Kidney glomerular epithelial cell (primary cell): Measurements from ENCODE around the gene HSPA4L.

ENCODE experiments used
- DNase-seq: peaks from one replicate; lab custom pipeline; 2025; lab: John Stamatoyannopoulos, UW

HSPA4L gene

DNA sequence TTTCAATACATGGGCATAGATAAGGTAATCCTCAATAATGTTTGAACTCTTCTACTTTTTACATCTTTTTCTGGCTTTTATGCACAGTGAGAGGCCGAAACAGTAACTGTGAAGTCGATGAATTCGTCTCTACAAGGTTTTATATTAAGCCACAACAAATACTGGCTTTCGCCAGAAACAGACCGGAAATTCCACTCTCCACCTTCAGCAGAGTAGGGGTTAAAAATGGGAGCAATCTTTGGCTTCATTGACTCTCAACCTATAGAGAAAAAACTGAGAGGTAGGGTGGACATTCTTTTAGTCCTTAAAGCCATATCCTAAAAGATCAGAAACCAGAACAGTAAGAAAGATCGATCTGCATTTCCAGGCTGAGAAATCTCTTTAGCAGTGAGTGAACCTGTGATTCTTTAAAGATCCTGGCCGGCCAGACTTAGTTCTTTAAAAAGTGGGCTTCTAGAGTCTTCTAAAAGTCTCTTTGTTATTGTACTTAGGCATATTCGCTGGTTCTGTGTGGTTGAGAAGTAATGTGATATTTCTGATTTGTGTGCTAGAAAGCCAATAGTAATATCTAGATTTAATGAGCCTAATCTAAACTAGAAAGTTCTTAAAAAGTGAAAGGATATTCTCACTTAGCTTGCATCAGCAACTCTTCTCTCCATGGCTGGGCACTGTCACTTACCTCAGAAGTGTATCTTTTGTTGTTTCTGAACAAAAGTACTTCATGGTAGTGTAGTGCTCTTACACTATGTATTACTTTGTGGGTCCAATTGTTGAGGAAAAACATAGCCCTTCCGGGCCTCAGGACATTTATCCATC, 2.0 kb downstream of the HSPA4L start:
- DNase-seq: no peak

GRCh38 chr4:127788517-127788916, 6.4 kb downstream of the HSPA4L start:
- DNase-seq: no peak

- no peak for DNase-seq
Measured at GRCh38 chr4:127791391-127791790, 9.3 kb downstream of the HSPA4L start.

DNA sequence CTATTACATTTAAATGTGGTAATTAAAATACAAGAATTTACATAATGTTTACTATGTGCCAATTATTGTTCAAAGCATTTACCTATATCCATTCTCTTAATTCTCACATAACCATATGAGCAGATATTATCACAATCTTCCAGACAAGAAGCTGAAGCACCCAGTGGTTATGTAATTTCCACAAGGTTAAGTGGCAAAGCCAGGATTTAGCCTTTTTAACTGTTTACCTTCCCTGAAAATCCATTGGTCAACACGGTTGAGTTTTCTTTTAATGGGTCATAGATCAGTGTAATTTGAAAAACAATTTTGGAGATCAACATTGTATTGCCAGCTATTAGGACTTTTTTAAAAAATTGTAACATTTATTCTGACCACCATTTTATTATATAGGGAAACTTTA, 11.4 kb downstream of the HSPA4L start:
- no peak for DNase-seq

DNA sequence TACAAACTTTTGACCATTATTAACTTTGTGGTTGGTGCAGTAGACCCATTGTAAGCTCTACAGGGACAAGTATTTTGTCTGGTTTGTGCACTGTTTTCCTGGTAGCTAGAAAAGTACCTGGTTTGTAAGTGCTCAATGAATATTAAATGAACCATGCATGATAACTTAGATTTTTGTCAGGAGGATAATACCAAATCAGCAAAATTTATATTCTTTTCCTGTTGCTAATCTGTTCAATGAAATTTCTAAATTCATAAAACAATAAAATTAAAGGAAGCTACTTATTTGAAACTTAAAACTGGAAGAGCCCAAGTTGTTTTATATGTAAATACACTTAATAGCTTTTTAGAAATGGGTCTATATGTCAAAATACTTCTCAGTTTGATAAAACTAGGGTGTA, 17.6 kb downstream of the HSPA4L start:
- DNase-seq: no peak

- DNase-seq: no peak
Measured at GRCh38 chr4:127809173-127809800, 27.2 kb downstream of the HSPA4L start.

- no peak for DNase-seq
Measured at GRCh38 chr4:127810551-127810950, 28.4 kb downstream of the HSPA4L start.

DNA sequence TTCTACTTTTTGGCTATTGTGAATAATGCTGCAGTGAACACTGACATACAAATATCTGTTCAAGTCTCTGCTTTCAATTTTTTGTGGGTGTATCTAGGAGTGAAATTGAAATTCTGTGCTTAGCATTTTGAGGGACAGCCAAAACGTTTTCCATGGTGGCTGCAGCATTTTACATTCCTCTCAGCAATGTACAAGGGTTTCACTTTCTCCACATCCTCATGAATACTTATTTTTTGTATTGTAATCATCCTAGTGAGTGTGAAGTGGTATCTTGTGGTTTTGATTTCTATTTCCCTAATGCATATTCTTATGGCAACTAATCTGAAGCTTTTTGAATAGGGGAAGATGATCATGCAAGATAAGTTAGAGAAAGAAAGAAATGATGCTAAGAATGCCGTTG, 40.3 kb downstream of the HSPA4L start:
- DNase-seq: no peak

- DNase-seq: no peak
Measured at GRCh38 chr4:127828121-127828520, 46.0 kb downstream of the HSPA4L start.

DNA sequence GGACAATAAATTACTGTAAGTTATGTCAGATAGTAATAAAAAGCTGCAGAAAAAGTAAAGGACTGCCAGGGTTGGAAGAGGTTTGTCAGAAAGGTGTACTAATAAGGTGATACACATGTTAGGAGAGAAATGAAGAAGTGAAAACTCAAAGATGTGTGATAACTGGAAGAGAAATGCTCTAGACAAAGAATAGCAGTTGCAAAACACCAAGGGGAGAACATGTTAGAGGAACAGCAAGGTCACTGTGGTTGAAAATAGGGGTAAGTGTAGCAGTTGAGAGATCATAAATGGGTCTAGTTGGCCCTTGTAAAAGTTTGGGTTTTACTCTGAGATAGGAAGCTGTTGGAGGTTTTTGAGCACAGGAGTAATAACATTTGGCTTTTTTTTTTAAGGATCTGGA, 46.9 kb downstream of the HSPA4L start:
- DNase-seq: no peak

- no peak for DNase-seq
Measured at GRCh38 chr4:127832585-127832984, 50.5 kb downstream of the HSPA4L start.

DNA sequence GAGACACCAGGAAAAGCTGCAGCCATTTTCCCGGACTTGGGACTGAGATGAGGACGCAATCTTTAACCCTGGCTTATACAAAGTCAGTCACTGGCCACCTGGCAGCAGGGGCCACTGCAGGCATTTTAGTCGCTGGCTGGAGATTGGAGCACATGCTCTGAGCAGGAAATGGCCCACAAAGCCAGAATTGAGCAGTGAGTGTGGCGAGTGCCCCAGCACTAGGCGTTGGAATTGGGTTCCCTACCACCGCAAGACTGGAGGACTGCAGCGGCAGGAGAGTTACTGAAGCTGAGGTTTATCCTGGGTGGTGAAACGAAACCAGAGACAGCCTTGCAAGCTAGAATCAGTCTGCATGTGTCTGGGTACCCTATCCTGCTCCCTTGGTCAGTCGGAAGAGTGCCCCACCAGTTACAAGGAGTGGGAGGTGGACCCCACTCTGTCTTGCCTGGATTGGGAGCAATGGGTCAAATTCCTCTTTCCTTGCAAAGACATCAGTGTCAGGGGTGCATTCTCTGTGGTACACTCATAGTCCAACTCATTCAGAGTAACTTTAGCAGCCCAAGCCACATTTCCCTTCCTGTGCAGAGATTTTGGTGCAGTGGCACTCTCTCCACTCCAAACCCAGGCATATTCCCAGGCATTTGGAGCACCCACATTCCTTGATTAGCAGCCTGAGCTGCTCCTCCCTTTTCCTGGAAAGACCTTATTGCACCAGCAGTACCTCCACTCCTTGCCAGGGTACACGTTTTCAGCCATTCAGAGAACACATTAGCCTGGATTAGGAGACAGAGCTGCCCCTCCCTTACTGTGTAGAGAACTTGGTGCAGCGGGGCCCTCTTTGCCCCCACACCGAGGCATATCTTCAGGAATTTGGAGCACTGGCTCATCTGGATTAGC, 61.8 kb downstream of the HSPA4L start:
- no peak for DNase-seq

DNA sequence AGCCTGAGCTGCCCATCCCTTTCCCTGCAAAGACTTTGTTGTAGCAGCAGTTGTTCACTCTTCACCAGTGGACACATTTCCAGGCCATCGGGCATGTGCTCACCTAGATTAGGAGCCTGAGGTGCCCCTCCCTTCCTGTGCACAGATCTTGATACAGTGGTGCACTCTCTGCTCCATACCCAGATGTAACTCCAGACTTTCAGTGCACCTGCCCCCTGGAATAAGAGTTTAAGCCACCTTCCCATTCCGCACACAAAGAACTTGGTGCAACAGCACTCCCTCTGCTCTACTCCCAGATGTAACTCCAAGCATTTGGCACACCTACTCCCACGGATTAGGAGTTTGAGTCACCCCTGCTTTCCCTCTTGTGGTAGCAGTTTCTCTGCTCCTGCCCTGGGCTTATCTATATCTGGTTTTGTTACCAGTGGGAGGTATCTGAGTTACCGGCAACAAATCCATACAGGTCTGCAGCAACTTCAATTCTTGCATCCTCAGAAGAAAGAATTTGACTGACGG, 62.5 kb downstream of the HSPA4L start:
- no peak for DNase-seq

DNA sequence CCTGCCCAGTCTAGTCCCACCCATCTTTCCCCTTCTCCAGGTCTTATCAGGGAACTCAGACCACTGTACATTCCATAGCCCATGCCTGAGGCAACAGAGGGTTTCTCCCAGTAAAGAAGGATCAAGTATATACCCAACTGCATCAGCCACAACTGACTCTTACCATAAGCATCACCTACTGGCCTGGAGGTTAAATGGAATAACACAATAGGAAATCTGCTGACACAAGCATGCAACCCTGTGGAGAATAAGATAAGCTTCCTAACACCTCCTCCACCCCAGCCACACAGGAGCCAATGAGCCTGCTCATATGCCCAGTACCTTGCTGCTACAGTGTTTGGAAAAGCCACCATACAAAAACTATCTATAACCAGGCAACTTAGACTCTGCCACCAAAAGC, 63.9 kb downstream of the HSPA4L start:
- DNase-seq: no peak

- no peak for DNase-seq
Measured at GRCh38 chr4:127846765-127847164, 64.6 kb downstream of the HSPA4L start.

GRCh38 chr4:127849505-127850234, 67.5 kb downstream of the HSPA4L start:
- no peak for DNase-seq

DNA sequence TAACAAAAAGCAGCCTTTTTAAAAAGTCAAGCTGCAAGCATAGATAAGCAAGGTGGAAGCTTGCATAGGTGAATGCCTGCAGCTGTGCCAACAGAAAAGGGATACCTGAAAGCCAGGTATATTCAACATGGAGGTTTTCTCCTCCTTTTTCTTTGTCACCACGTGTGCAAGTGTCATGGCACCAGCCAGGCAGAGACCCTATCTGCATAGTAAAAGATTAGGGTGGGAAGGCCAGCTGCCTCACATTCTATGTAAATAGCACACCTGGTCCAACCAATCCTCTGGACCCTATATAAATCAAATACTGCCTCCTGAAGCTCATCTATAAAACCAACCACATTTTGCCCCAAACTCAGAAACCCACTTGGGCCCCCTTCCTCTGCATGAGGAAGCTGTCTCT, 70.5 kb downstream of the HSPA4L start:
- no peak for DNase-seq

DNA sequence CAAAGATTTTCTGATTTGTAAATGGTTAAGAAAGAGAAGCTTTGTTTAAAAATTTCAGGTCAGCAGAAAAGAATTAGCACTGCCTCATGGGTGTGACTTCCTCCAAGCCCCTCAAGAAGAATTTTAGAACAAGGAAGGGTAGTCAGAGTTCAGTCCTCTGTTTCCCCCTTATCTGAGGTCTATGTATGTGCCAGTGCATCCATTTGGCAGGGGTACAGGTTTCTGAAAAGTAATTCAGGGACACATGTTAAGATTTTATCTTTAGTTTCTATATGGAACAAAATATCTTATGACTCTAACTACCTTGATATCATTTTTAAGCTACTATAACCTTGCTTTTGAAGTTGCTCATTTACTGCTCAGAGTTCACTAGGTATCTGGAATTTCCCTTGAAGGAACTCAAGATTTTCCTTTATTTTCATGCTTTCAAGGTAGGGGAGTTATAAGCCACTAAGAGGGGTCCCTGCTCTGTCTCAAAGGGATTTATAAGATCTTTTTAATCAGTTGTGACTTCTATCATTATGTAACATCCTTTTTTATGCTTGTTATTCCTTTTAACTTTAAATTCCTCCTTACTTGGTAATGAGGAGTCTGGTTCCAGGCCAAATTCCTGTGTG, 74.2 kb downstream of the HSPA4L start:
- DNase-seq: no peak

DNA sequence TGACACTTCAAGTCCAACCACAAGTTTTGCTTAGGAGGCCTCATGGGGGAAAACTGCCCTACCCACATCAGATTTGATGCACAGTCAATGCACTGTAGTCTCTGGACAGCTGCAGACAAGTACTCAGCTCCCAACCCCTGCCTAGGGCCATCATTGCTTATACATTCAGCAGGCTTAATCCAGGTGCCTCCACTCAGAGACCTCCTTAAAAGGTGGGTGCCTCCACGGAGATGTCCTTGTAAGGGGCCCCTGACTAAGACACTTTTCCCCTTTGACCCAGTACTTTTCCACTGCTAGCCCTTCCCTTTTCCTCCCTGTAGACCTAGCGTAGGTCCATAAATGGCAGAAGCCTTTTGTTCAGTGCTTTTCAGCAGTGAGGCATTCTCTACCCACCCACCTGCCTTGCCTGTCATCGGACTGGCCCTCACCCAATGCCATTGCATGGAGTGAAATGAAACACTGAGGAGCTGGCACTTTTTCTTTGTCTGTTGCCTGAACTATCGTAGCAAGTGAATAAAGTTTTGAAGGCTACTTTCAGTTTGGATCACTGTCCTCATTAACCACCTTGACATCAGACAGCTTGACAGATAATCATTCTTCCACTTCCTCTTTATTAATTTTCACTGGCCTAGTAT, 74.8 kb downstream of the HSPA4L start:
- no peak for DNase-seq

- DNase-seq: no peak
Measured at GRCh38 chr4:127857641-127858040, 75.5 kb downstream of the HSPA4L start.

- DNase-seq: no peak
Measured at GRCh38 chr4:127868196-127868595, 86.1 kb downstream of the HSPA4L start.
